Measurements from ENCODE around the gene ANKRD36.
"Not testable (repeated sequence)": the region's sequence is repeated elsewhere in the genome, so short reads cannot be mapped to it uniquely, and the experiment has no call there.

Gene ANKRD36

GRCh38 chr2:97197251-97197650 is 84.3 kb downstream of the ANKRD36 start:
- H3K4me3 Mint-ChIP-seq; H3K9me3 Mint-ChIP-seq; H3K27ac Mint-ChIP-seq; H3K27me3 Mint-ChIP-seq; intact Hi-C loops (cut with micrococcal nuclease); H3K4me1 Mint-ChIP-seq (ENCODE audit: low read depth): not testable (repeated sequence)
- H3K36me3 Mint-ChIP-seq (ENCODE audit: low read depth), result peaks cover 54% of the 10 kb centered on the region

GRCh38 chr2:97200887-97201286 is 87.9 kb downstream of the ANKRD36 start:
- H3K4me1 Mint-ChIP-seq (ENCODE audit: low read depth); H3K27ac Mint-ChIP-seq; H3K9me3 Mint-ChIP-seq; intact Hi-C loops (cut with micrococcal nuclease); H3K4me3 Mint-ChIP-seq; H3K27me3 Mint-ChIP-seq: not testable (repeated sequence)
- peaks cover 25% of the 10 kb centered on the region for H3K36me3 Mint-ChIP-seq (ENCODE audit: low read depth)

DNA sequence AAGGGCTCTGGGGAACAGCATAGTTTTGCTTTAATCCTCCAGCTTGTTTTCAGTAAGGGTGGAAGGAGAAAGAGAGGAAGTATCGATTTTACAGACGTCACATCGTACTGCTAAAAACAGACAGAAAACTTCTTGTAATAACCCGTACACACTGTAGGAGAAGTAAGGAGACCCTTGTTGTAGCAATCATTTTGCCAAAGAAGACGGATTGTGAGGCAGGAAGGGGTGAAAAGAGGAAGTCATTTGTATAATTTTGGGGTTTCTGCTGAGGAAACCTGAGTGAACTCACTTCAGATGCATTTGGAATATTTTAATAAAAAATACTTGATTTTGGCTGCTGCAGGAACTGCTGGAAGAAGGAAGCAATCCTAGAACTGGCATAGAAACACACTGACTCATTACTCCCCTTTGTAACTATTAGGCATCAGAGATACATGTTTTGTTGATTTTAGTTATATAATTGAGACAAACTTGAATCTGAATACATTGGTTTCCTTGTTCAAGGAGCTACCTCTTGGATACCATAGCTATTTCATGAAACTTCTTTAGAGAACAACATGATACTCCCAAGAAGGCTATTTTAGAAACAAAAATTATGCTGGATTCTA is 89.8 kb downstream of the ANKRD36 start:
- intact Hi-C loops (cut with micrococcal nuclease); H3K4me1 Mint-ChIP-seq (ENCODE audit: low read depth); H3K4me3 Mint-ChIP-seq; H3K27ac Mint-ChIP-seq; H3K27me3 Mint-ChIP-seq; H3K9me3 Mint-ChIP-seq: not testable (repeated sequence)
- peaks cover 21% of the 10 kb centered on the region for H3K36me3 Mint-ChIP-seq (ENCODE audit: low read depth)

- no peaks in the 10 kb centered on the region for H3K9me3 Mint-ChIP-seq
- intact Hi-C loops (cut with micrococcal nuclease), result no loop called here
- no peak overlapping the region for H3K27ac Mint-ChIP-seq
- H3K4me3 Mint-ChIP-seq, result no peak overlapping the region
- no peaks in the 10 kb centered on the region for H3K27me3 Mint-ChIP-seq
- peaks cover 61% of the 10 kb centered on the region for H3K36me3 Mint-ChIP-seq (ENCODE audit: low read depth)
- H3K4me1 Mint-ChIP-seq (ENCODE audit: low read depth), result no peaks in the 10 kb centered on the region
These were observed 97.4 kb downstream of the ANKRD36 start for GRCh38 chr2:97210325-97210724.

DNA sequence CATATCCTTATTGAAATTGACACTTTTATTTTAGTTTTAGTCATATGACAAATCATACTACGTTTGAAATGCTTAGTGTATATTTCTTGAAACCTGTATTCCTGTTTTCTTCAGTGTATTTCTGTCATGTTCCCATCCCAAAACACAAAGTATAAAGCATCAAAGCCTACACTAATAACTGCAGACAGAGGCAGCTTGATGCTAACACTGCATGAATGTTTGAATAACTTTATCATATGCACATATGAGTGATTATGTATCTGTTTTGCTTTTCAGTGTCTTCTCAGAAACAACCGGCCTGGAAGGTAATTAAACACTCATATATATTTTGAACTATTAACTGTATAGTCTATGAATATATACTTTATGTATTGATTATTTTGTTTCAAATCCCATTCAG is 102.1 kb downstream of the ANKRD36 start:
- H3K4me1 Mint-ChIP-seq (ENCODE audit: low read depth), result not testable (repeated sequence)
- H3K36me3 Mint-ChIP-seq (ENCODE audit: low read depth), result peaks cover 46% of the 10 kb centered on the region

GRCh38 chr2:97230848-97231585 is 118.1 kb downstream of the ANKRD36 start:
- H3K9me3 Mint-ChIP-seq, result peaks cover 30% of the 10 kb centered on the region
- intact Hi-C loops (cut with micrococcal nuclease); H3K27me3 Mint-ChIP-seq; H3K4me1 Mint-ChIP-seq (ENCODE audit: low read depth); H3K27ac Mint-ChIP-seq; H3K4me3 Mint-ChIP-seq: not testable (repeated sequence)
- peaks cover 51% of the 10 kb centered on the region for H3K36me3 Mint-ChIP-seq (ENCODE audit: low read depth)

More for the DNA sequence above, 102.1 kb downstream of the ANKRD36 start:
- H3K27me3 Mint-ChIP-seq; H3K4me3 Mint-ChIP-seq; H3K9me3 Mint-ChIP-seq; intact Hi-C loops (cut with micrococcal nuclease); H3K27ac Mint-ChIP-seq: not testable (repeated sequence)

GRCh38 chr2:97232981-97233380 is 120.0 kb downstream of the ANKRD36 start:
- H3K27me3 Mint-ChIP-seq; H3K4me3 Mint-ChIP-seq; H3K27ac Mint-ChIP-seq; intact Hi-C loops (cut with micrococcal nuclease); H3K4me1 Mint-ChIP-seq (ENCODE audit: low read depth): not testable (repeated sequence)
- H3K36me3 Mint-ChIP-seq (ENCODE audit: low read depth), result peaks cover 35% of the 10 kb centered on the region
- H3K9me3 Mint-ChIP-seq, result peaks cover 21% of the 10 kb centered on the region

GRCh38 chr2:97233660-97234295 is 120.8 kb downstream of the ANKRD36 start:
- H3K36me3 Mint-ChIP-seq (ENCODE audit: low read depth), result peaks cover 27% of the 10 kb centered on the region
- H3K4me1 Mint-ChIP-seq (ENCODE audit: low read depth); H3K27ac Mint-ChIP-seq; intact Hi-C loops (cut with micrococcal nuclease); H3K4me3 Mint-ChIP-seq; H3K27me3 Mint-ChIP-seq: not testable (repeated sequence)
- H3K9me3 Mint-ChIP-seq, result peaks cover 16% of the 10 kb centered on the region

DNA sequence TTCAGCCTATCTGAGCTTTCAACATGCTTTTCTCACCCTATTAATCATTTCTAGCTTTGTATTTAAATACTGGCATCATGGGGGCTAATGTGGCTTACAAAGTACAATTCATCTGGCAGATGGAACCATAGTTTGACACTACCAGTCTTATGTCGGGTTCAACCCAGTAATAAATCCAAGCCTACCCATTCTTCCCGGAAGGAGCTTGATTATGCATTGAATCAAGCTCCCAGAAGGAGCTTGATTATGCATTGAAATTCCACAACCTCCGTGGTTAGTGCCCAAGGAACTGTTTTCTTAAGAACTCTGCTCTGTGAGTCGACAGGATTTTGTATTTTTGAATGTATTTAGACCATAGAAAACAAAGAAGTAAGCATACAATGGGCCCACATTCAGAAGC is 148.2 kb downstream of the ANKRD36 start:
- H3K4me1 Mint-ChIP-seq (ENCODE audit: low read depth); H3K27me3 Mint-ChIP-seq; intact Hi-C loops (cut with micrococcal nuclease); H3K9me3 Mint-ChIP-seq; H3K4me3 Mint-ChIP-seq; H3K36me3 Mint-ChIP-seq (ENCODE audit: low read depth); H3K27ac Mint-ChIP-seq: not testable (repeated sequence)

GRCh38 chr2:97266449-97266848 is 153.5 kb downstream of the ANKRD36 start:
- H3K4me1 Mint-ChIP-seq (ENCODE audit: low read depth); H3K27ac Mint-ChIP-seq; H3K36me3 Mint-ChIP-seq (ENCODE audit: low read depth); intact Hi-C loops (cut with micrococcal nuclease); H3K4me3 Mint-ChIP-seq; H3K9me3 Mint-ChIP-seq; H3K27me3 Mint-ChIP-seq: not testable (repeated sequence)

GRCh38 chr2:97267411-97268074 is 154.6 kb downstream of the ANKRD36 start:
- H3K36me3 Mint-ChIP-seq (ENCODE audit: low read depth), result no peaks in the 10 kb centered on the region
- H3K4me3 Mint-ChIP-seq, result no peak overlapping the region
- peaks cover 5% of the 10 kb centered on the region for H3K9me3 Mint-ChIP-seq
- H3K27me3 Mint-ChIP-seq, result no peaks in the 10 kb centered on the region
- no peaks in the 10 kb centered on the region for H3K4me1 Mint-ChIP-seq (ENCODE audit: low read depth)
- intact Hi-C loops (cut with micrococcal nuclease), result no loop called here
- H3K27ac Mint-ChIP-seq, result no peak overlapping the region

DNA sequence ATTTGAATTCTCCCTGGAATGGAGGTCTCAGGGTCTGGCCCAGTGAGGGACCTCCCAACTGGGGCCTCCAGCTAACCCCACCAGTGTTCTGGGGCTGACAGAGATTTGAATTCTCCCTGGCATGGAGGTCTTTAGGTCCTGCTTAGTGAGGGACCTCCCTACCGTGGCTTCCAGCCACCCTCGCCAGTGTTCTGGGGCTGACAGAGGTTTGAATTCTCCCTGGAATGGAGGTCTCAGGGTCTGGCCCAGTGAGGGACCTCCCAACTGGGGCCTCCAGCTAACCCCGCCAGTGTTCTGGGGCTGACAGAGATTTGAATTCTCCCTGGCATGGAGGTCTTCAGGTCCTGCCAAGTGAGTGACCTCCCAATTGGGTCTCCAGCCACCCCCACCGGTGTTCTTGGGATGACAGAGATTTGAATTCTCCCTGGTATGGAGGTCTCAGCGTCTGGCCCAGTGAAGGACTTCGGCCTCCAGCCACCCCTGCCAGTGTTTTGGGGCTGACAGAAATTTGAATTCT is 155.2 kb downstream of the ANKRD36 start:
- intact Hi-C loops (cut with micrococcal nuclease); H3K27ac Mint-ChIP-seq; H3K36me3 Mint-ChIP-seq (ENCODE audit: low read depth); H3K4me3 Mint-ChIP-seq; H3K9me3 Mint-ChIP-seq; H3K4me1 Mint-ChIP-seq (ENCODE audit: low read depth); H3K27me3 Mint-ChIP-seq: not testable (repeated sequence)

GRCh38 chr2:97276232-97276798 is 163.4 kb downstream of the ANKRD36 start:
- H3K36me3 Mint-ChIP-seq (ENCODE audit: low read depth); H3K27me3 Mint-ChIP-seq; H3K4me1 Mint-ChIP-seq (ENCODE audit: low read depth); intact Hi-C loops (cut with micrococcal nuclease); H3K4me3 Mint-ChIP-seq; H3K27ac Mint-ChIP-seq; H3K9me3 Mint-ChIP-seq: not testable (repeated sequence)

DNA sequence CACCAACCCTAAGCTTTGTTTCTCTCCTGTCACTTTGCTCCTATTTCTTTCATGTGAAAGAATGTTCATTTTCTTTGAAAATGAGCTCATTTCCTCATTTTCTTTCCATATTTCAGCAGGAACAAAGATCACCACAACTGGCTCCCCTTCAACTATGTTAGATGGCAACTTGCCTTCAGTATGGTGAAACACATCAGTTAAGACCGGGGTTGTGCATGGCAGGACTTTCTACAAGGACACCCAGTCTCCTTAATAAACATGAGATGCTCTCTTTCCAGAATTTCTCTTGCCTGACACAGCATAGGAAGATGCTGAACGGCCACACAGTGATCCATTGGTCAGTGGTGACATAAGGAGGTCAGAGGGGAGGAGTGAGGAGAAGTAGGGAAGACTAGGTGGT is 172.2 kb downstream of the ANKRD36 start:
- H3K4me3 Mint-ChIP-seq; H3K4me1 Mint-ChIP-seq (ENCODE audit: low read depth); H3K9me3 Mint-ChIP-seq; H3K27ac Mint-ChIP-seq; intact Hi-C loops (cut with micrococcal nuclease); H3K36me3 Mint-ChIP-seq (ENCODE audit: low read depth); H3K27me3 Mint-ChIP-seq: not testable (repeated sequence)
